ENCODE results near the gene ELOVL2.

The ELOVL2 gene

GRCh38 chr6:10945845-10946244 lies 98.3 kb downstream of the ELOVL2 start:
- H3K4me3 Mint-ChIP-seq: no peak overlapping the region
- peaks cover 23% of the 10 kb centered on the region for H3K27me3 Mint-ChIP-seq (ENCODE audit: low read depth)
- DNase-seq (ENCODE audit: low spot score): no peak
- H3K36me3 Mint-ChIP-seq (ENCODE audit: low read depth): no peaks in the 10 kb centered on the region
- H3K9me3 Mint-ChIP-seq: no peaks in the 10 kb centered on the region
- no peak overlapping the region for H3K27ac Mint-ChIP-seq
- no peaks in the 10 kb centered on the region for H3K4me1 Mint-ChIP-seq (ENCODE audit: low read depth)

DNA sequence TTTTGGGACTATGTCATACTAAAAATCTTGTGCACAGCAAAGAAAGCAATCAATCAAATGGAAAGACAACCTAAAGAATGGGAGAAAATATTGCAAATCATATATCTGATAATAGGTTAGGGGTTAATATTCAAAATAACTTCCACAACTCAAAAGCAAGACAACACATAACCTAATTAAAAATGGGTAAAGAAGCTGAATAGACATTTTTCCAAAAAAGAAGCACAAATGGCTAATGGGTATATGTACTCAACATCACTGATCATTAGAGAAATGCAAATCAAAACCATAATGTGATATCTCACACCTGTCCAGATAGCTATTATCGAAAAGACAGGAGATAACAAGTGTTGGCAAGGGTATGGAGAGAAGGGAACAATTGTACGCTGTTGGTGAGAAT lies 104.3 kb downstream of the ELOVL2 start:
- no peak for DNase-seq (ENCODE audit: low spot score)
- peaks cover 6% of the 10 kb centered on the region for H3K27me3 Mint-ChIP-seq (ENCODE audit: low read depth)
- no peaks in the 10 kb centered on the region for H3K9me3 Mint-ChIP-seq
- H3K27ac Mint-ChIP-seq: no peak overlapping the region
- H3K4me3 Mint-ChIP-seq: no peak overlapping the region
- H3K4me1 Mint-ChIP-seq (ENCODE audit: low read depth): no peaks in the 10 kb centered on the region
- H3K36me3 Mint-ChIP-seq (ENCODE audit: low read depth): no peaks in the 10 kb centered on the region

GRCh38 chr6:10933126-10933525 lies 111.0 kb downstream of the ELOVL2 start:
- Mint-ChIP-seq H3K27me3 (ENCODE audit: low read depth) (peaks cover 6% of the 10 kb centered on the region), H3K9me3 (no peaks in the 10 kb centered on the region), H3K4me3 (no peak overlapping the region), H3K36me3 (ENCODE audit: low read depth) (no peaks in the 10 kb centered on the region), H3K4me1 (ENCODE audit: low read depth) (no peaks in the 10 kb centered on the region), H3K27ac (no peak overlapping the region)
- no peak for DNase-seq (ENCODE audit: low spot score)

All from T-helper 2 cell treated with Interferon-gamma antibody and Interleukin-4, amounts not matched to agents 5 μg/mL and 100 μg/mL, for 36 hours (primary cell).